LNCaP clone FGC (cell line): ENCODE measurements around the gene ZCCHC4.

Experiments used
- DNase-seq: peaks from one replicate; pipeline ENCODE4 v3.0.0-alpha.2; 2011; ENCODE audit warnings: low read depth
- H3K4me3 ChIP-seq: 2 replicates; pipeline ENCODE4 v1.5.1; 2011; ENCODE audit warnings: mild to moderate bottlenecking, low read depth, low read length, control low read depth
- CTCF ChIP-seq: IDR thresholded peaks from 2 replicates; pipeline ENCODE4 v1.5.1; 2012; ENCODE audit warnings: mild to moderate bottlenecking; ENCODE audit not compliant: control insufficient read depth, insufficient read depth; ENCODE audit errors: extremely low read depth

The ZCCHC4 gene

GRCh38 chr4:25345744-25346143 lies 33.2 kb downstream of the ZCCHC4 start:
- no peak for TF ChIP-seq CTCF
- no peak for DNase-seq
- H3K4me3 ChIP-seq: no peak overlapping the region

GRCh38 chr4:25346913-25347312 lies 34.3 kb downstream of the ZCCHC4 start:
- no peak for DNase-seq
- no peak for TF ChIP-seq CTCF
- no peak overlapping the region for H3K4me3 ChIP-seq

- TF ChIP-seq CTCF: no peak
- DNase-seq: no peak
- no peak overlapping the region for H3K4me3 ChIP-seq
Measured at GRCh38 chr4:25347473-25347872, 34.9 kb downstream of the ZCCHC4 start.

GRCh38 chr4:25347971-25348370 lies 35.4 kb downstream of the ZCCHC4 start:
- no peak overlapping the region for H3K4me3 ChIP-seq
- DNase-seq: no peak
- TF ChIP-seq CTCF: no peak

GRCh38 chr4:25350561-25350960 lies 38.0 kb downstream of the ZCCHC4 start:
- TF ChIP-seq CTCF: no peak
- DNase-seq: no peak

GRCh38 chr4:25351777-25352416 lies 39.3 kb downstream of the ZCCHC4 start:
- DNase-seq: no peak
- no peak for TF ChIP-seq CTCF
- no peak overlapping the region for H3K4me3 ChIP-seq

More at GRCh38 chr4:25350561-25350960, 38.0 kb downstream of the ZCCHC4 start:
- no peak overlapping the region for H3K4me3 ChIP-seq

- no peak for TF ChIP-seq CTCF
- H3K4me3 ChIP-seq: no peak overlapping the region
- DNase-seq: no peak
Measured at GRCh38 chr4:25356068-25356467, 43.5 kb downstream of the ZCCHC4 start.
